IMR-90 (cell line): ENCODE data around the gene GCSAM.

Experiments
- CTCF ChIP-seq: conservative IDR thresholded peaks from 2 replicates; pipeline ENCODE4 v1.5.1; 2012; ENCODE audit warnings: mild to moderate bottlenecking, low read depth, low read length, improper control_type of control experiment
- POLR2A ChIP-seq: IDR thresholded peaks from 2 replicates; pipeline ENCODE4 v1.6.1; 2012; ENCODE audit warnings: mild to moderate bottlenecking, low read depth, low read length
- RAD21 ChIP-seq: IDR thresholded peaks from 2 replicates; pipeline ENCODE4 v1.6.1; 2012; ENCODE audit warnings: low read length, improper control_type of control experiment
- SMC3 ChIP-seq: fragments of 150-350 bp; IDR thresholded peaks from 2 replicates; pipeline ENCODE4 v1.6.1; 2016; ENCODE audit warnings: low read depth, mild to moderate bottlenecking, antibody characterized with exemption, low read length, moderate library complexity

- TF ChIP-seq RAD21 = no peak
- no peak for TF ChIP-seq CTCF
- TF ChIP-seq POLR2A = no peak
- TF ChIP-seq SMC3 = no peak
Observed at GRCh38 chr3:112092496-112093179, 40.4 kb downstream of the GCSAM start.
